Vagina (tissue), 2 donors: ENCODE data around the gene KIAA1755. TPM values are rescaled to one million over a fixed set of nuclear protein-coding genes. Genes with fewer than 3 reads are reported as not detected.
A peak's percentile ranks its signal among the peaks of the same experiment; 100 is the strongest.

ENCODE experiments used
- DNase-seq, 2 donors: peaks; one replicate each; pipeline ENCODE4 v3.0.0-alpha.2; 2017; ENCODE audit errors: extremely low spot score in 2 of 2
- H3K27ac ChIP-seq: fragments of 200-600 bp; sonication (generic); one replicate; pipeline ENCODE4 v1.5.1; 2019
- H3K27me3 ChIP-seq: fragments of 200-600 bp; sonication (generic); one replicate; pipeline ENCODE4 v1.5.1; 2019
- H3K36me3 ChIP-seq, 2 donors: fragments of 200-600 bp; sonication (generic); one replicate each; pipeline ENCODE4 v1.5.1; 2017 to 2019
- H3K4me1 ChIP-seq: fragments of 200-600 bp; sonication (generic); one replicate; pipeline ENCODE4 v1.5.1; 2019
- H3K4me3 ChIP-seq, 2 donors: fragments of 200-600 bp; sonication (generic); 1 replicate in 1 of 2; 2 replicates in 1 of 2; pipeline ENCODE4 v1.5.1; 2016 to 2019
- H3K9me3 ChIP-seq: fragments of 200-600 bp; sonication (generic); one replicate; pipeline ENCODE4 v1.5.1; 2019
- POLR2A ChIP-seq, 2 donors: fragments of 450-650 bp; IDR thresholded peaks; one replicate each; pipeline ENCODE4 v1.6.1; 2017; ENCODE audit warnings: antibody characterized with exemption in 2 of 2, mild to moderate bottlenecking in 2 of 2, moderate library complexity in 2 of 2
- POLR2AphosphoS5 ChIP-seq, 2 donors: sonication (generic); formaldehyde crosslinking; IDR thresholded peaks; one replicate each; pipeline ENCODE4 v1.9.0; 2017; ENCODE audit warnings: antibody characterized with exemption in 2 of 2, mild to moderate bottlenecking in 2 of 2, low read depth in 1 of 2; ENCODE audit not compliant: insufficient read depth in 1 of 2
- intact Hi-C: fragments of 100-400 bp; cut with DNase I; formaldehyde crosslinking; loops from one replicate; pipeline ENCODE4 v1.15.1; 2023
- total RNA-seq: library from RNA; depleted of rRNA; stranded (reverse); fragments of >200 nt; gene quantifications from one replicate; pipeline ENCODE4 v1.2.3, GENCODE V29; 2016
- TF ChIP-seq, protein P1 (sequence below), 3 experiments: fragments of 450-650 bp in 2 of 3; fragments of 200-600 bp in 1 of 3; sonication (generic) in 1 of 3; IDR thresholded peaks; one replicate each; pipeline ENCODE4 v1.5.1; 2017 to 2019; ENCODE audit warnings: antibody characterized with exemption in 3 of 3, mild to moderate bottlenecking in 2 of 3, moderate library complexity in 2 of 3

KIAA1755 gene
- total RNA-seq, 1 donor from 2014 or later, result 2.7 TPM

DNA sequence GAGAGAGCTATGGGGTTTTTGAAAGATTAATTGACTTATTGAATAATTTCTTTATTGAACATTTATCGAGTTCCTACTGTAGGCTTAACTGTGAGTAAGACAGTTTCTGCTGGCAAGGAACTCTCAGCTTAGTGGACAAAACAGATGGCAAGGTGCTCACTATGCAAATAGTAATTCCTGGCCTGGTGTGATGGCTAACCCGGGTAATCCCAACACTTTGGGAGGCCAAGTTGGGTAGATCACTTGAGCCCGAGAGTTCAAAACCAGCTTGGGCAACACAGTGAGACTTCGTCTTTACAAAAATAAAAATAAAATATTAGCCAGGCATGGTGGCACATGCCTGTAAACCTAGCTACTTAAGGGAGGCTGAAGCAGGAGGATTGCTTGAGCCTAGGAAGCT is 82.0 kb downstream of the KIAA1755 start:
- TF ChIP-seq, protein P1, sequence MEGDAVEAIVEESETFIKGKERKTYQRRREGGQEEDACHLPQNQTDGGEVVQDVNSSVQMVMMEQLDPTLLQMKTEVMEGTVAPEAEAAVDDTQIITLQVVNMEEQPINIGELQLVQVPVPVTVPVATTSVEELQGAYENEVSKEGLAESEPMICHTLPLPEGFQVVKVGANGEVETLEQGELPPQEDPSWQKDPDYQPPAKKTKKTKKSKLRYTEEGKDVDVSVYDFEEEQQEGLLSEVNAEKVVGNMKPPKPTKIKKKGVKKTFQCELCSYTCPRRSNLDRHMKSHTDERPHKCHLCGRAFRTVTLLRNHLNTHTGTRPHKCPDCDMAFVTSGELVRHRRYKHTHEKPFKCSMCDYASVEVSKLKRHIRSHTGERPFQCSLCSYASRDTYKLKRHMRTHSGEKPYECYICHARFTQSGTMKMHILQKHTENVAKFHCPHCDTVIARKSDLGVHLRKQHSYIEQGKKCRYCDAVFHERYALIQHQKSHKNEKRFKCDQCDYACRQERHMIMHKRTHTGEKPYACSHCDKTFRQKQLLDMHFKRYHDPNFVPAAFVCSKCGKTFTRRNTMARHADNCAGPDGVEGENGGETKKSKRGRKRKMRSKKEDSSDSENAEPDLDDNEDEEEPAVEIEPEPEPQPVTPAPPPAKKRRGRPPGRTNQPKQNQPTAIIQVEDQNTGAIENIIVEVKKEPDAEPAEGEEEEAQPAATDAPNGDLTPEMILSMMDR (IDR thresholded peaks at IDR 0.05), result no peak
- TF ChIP-seq POLR2A (IDR thresholded peaks at IDR 0.05) (no peak), POLR2AphosphoS5 (IDR thresholded peaks at IDR 0.05; ENCODE audit: insufficient read depth in 1 of 2, low read depth in 1 of 2) (no peak)
- intact Hi-C loops, result no loop called here
- Histone ChIP-seq H3K4me1 (peaks cover 2% of the 10 kb centered on the region), H3K9me3 (no peaks in the 10 kb centered on the region), H3K36me3 (no peaks in the 10 kb centered on the region), H3K27me3 (no peaks in the 10 kb centered on the region), H3K27ac (no peak overlapping the region), H3K4me3 (no peak overlapping the region)
- DNase-seq, result no peak

DNA sequence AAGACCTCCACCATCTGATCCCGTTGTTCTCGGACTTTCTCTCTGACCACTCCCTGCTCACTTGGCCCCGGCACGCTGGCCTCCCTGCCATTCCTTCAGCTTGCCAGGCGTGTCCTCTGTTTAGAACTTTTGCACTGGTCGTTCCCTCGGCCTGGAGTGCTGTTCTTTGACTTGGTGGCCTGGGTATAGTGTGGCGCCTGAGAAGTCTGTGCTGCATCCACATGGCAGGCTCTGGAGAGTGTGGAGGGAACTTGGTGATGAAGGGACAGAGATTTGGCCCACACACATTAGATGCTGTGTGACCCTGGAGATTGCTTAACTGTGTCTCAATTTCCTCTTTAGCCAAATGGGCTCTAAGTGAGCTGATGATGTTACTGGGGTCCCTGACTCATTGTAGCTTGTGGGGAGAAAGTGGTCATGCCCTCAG is 82.5 kb downstream of the KIAA1755 start:
- H3K27ac ChIP-seq, result no peak overlapping the region
- H3K4me1 ChIP-seq, result peaks cover 7% of the 10 kb centered on the region
- DNase-seq, result no peak
- intact Hi-C loops, result no loop called here
- no peaks in the 10 kb centered on the region for H3K36me3 ChIP-seq
- H3K4me3 ChIP-seq, result no peak overlapping the region
- H3K27me3 ChIP-seq, result no peaks in the 10 kb centered on the region
- TF ChIP-seq POLR2AphosphoS5 (IDR thresholded peaks at IDR 0.05; ENCODE audit: insufficient read depth in 1 of 2, low read depth in 1 of 2), result no peak
- no peak for TF ChIP-seq POLR2A (IDR thresholded peaks at IDR 0.05)
- TF ChIP-seq, protein P1 (IDR thresholded peaks at IDR 0.05), result no peak
- H3K9me3 ChIP-seq, result no peaks in the 10 kb centered on the region

DNA sequence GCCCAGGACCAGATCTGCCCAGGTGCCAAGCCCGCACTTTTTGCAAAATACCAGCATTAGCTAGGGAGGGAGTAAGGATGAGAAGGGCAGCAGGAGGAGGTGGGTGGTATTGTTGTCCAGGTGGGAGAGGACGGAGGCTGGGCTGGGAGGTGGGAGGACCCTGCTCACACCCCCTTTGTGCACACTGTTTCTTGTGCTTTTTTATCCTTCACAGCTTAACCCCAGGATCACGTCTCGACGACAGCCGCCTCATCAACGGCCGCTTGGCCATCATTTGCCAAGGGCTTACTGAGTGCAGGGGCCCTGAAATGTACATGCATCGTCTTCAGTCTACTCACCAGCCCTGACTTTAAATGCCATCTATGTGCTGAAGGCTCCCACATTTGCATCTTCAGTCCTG is 83.3 kb downstream of the KIAA1755 start:
- Histone ChIP-seq H3K4me3 (no peak overlapping the region), H3K27me3 (no peaks in the 10 kb centered on the region), H3K27ac (no peak overlapping the region), H3K4me1 (peaks cover 16% of the 10 kb centered on the region), H3K36me3 (no peaks in the 10 kb centered on the region), H3K9me3 (no peaks in the 10 kb centered on the region)
- intact Hi-C loops, result no loop called here
- no peak for TF ChIP-seq POLR2A (IDR thresholded peaks at IDR 0.05)
- no peak for DNase-seq

DNA sequence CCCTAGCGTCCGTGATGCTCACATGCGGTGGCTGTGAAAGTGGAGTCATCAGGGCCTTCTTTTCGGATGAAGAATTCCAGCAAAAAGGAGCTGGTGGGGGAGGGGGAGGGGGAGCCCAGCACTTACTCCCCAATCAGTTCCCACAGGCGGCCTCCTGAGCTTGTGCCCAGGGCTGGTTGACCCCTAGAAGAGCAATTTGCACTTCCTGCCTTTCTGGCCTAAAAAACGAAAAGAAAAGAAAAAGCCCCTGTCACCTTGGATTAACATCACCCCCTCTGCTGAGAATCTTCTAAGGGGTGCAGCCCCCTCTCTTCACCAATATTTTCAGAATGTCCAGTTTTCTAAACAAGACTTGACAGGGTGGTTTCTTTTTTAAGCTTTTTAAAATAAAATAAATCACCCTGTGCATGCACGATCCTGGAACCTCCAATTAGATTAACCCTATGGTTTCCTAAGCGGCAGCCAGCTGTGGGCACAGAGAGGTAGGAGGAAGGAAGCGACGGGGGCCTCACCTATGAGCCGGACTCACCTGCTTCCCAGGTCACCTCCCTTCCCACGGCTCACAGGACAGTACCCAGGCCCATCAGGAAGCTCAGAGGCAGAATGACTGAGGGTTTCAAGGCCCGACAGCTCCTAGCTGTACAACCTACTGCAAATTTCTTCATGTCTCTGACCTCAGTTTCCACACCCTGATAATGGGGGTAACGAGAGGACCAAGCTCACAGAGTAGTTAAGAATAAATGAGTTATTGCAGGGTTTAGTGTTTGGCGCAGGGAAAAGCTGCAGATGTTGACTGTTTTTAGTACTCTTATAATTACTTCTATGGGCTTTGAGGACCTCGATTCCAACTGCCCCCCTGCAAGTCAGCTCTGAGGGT is 85.0 kb downstream of the KIAA1755 start:
- H3K27me3 ChIP-seq, result no peaks in the 10 kb centered on the region
- H3K4me1 ChIP-seq, result peaks cover 16% of the 10 kb centered on the region
- intact Hi-C loops, result no loop called here
- H3K4me3 ChIP-seq, result no peak overlapping the region
- H3K9me3 ChIP-seq, result no peaks in the 10 kb centered on the region
- no peak overlapping the region for H3K27ac ChIP-seq
- DNase-seq, result no peak
- no peaks in the 10 kb centered on the region for H3K36me3 ChIP-seq
- TF ChIP-seq POLR2A (IDR thresholded peaks at IDR 0.05) (no peak), POLR2AphosphoS5 (IDR thresholded peaks at IDR 0.05; ENCODE audit: insufficient read depth in 1 of 2, low read depth in 1 of 2) (no peak)
- TF ChIP-seq, protein P1 (IDR thresholded peaks at IDR 0.05), result no peak

DNA sequence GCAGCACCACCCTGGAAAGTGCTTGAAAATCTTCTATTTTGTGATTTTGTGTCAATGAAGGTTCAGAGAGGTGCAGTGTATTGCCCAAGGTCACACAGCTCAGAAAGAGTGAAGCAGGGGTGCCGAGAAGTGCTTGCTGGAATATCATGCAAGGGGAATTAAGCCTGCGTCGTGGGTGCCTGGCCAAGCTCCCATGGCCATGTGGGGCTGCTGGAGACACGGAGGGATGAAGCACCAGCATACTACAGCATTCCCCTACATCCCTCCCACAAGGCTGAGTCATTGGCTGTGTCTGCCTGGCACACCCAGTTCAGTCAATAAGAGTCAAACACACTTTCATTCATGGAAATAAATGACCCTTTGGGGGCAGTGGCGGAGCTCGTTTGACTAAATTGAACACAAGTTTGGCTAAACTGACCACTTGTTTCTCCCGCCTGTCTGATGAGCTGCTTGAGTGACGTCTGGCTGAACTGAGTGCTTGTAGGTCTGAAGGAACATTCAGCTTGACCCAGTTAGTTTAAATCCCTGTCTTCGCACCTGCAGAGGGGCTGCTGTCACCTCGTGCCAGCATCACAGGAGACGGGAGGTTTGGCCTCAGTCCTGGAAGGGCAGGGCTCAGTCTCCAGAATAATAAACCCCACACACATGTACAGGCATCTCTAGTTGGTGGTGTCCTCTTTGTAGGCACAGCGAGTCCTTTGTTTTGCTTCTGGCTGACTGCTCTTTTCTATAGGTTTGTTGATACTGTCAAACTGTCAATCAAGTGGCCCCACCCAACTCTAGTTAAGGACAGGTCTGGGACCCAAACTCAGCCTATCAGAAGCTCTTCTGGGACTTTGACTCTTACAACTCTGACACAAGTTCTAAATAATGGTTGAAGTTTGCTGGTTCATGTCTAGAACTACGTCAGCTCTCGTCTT is 87.0 kb downstream of the KIAA1755 start:
- Histone ChIP-seq H3K27ac (no peak overlapping the region), H3K4me1 (peaks cover 30% of the 10 kb centered on the region), H3K9me3 (no peaks in the 10 kb centered on the region), H3K27me3 (no peaks in the 10 kb centered on the region), H3K4me3 (no peak overlapping the region), H3K36me3 (no peaks in the 10 kb centered on the region)
- intact Hi-C loops, result no loop called here
- no peak for DNase-seq
- no peak for TF ChIP-seq POLR2A (IDR thresholded peaks at IDR 0.05)
- peak in 1 of 2 donors; percentile 44 for TF ChIP-seq POLR2AphosphoS5 (IDR thresholded peaks at IDR 0.05; ENCODE audit: insufficient read depth in 1 of 2, low read depth in 1 of 2)
- TF ChIP-seq, protein P1 (IDR thresholded peaks at IDR 0.05), result no peak
